ENCODE measurements around the gene RBM18.

Gene RBM18

DNA sequence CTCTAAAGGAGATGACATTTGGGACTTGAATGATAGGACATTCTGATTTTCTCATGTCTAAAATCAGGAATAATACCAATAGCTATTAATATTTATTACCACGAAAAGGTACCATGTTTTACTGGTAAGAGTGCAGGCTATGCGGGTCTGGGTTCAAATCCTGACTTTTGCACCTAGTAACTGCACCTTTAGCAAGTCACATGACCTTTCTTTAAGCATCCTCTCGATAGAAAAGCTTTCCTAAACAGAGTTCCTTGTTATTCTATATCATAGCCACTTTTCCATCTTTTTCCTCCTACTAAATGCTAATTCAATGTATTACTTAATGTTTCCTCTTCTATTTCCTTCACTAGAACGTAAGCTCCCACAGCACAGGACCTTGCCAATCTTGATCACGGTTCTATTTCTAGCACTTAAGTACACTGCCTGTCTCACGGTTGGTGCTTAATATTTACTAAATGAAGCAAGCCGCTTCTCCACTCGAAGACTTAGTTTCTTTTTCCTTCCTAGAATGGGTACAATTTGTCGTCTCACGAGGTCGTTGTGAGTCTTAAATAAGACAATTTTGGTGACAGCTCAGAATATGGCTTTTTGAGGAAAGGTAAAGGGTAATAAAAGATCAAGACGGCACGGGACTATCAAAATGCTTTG, 816 bp downstream of the RBM18 start:
- ChIA-PET POLR2A (ENCODE audit: low non-redundant PET) (no interaction called here), CTCF (interaction anchor here (0.6 to 1.9 kb wide), 3 partner anchors 91 to 835 kb away, joined by 3 to 7 read pairs (median 3); no protein-coding TSS in a partner anchor)
- TF ChIP-seq, protein P1, sequence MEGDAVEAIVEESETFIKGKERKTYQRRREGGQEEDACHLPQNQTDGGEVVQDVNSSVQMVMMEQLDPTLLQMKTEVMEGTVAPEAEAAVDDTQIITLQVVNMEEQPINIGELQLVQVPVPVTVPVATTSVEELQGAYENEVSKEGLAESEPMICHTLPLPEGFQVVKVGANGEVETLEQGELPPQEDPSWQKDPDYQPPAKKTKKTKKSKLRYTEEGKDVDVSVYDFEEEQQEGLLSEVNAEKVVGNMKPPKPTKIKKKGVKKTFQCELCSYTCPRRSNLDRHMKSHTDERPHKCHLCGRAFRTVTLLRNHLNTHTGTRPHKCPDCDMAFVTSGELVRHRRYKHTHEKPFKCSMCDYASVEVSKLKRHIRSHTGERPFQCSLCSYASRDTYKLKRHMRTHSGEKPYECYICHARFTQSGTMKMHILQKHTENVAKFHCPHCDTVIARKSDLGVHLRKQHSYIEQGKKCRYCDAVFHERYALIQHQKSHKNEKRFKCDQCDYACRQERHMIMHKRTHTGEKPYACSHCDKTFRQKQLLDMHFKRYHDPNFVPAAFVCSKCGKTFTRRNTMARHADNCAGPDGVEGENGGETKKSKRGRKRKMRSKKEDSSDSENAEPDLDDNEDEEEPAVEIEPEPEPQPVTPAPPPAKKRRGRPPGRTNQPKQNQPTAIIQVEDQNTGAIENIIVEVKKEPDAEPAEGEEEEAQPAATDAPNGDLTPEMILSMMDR (conservative IDR thresholded peaks at IDR 0.05; ENCODE audit: low read depth): no peak
- peak overlapping the region; percentile 88 for H3K27ac ChIP-seq
- no peak for DNase-seq (ENCODE audit: low spot score)

DNA sequence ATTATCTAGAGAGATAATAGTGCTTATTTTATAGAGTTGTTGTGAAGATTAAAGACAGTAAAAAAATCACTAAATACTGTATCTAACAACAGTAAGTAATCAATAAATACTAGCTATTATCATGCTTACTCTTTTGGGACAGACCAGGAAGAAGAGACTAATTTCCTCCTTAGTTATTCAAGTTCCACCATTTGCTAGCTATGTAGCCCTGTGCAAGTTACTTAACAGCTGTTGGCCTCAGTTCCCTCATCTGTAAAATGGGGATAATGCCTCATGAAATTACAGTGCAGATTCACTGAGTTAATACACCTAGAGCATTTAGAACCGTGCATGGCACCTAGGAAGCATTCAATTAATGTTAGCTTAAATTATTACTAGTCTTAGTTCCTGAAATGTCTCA, 2.6 kb downstream of the RBM18 start:
- TF ChIP-seq, protein P1 (conservative IDR thresholded peaks at IDR 0.05; ENCODE audit: low read depth): no peak
- DNase-seq (ENCODE audit: low spot score): no peak
- CTCF ChIA-PET: interaction anchor here (0.6 to 1.0 kb wide), 2 partner anchors 101 to 139 kb away, joined by 3 to 6 read pairs; no protein-coding TSS in a partner anchor
- no peak overlapping the region for H3K27ac ChIP-seq
- POLR2A ChIA-PET (ENCODE audit: low non-redundant PET): no interaction called here

DNA sequence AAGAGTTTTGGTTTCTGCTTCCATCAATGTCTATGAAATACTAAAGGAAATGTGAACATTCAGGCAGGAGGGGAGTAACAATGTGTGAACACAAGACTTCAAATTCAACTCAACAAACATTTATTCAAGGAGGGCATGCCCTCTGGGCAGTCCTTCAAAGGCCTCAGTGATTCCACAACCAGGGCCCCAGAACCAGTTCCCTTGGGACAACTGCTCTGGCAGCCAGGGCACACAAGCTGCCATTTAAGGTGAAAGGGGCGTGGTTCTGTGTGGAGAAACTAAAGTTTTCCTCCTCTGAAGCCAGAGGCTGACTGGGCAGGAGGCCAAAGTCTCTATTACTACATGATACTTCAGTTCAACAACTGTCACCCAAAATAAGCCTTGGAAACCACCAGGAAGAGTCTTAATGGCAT, 3.2 kb downstream of the RBM18 start:
- POLR2A ChIA-PET (ENCODE audit: low non-redundant PET): interaction anchor here (0.6 kb wide), 1 partner anchor 1362 kb away, joined by 3 read pairs; no protein-coding TSS in a partner anchor

DNA sequence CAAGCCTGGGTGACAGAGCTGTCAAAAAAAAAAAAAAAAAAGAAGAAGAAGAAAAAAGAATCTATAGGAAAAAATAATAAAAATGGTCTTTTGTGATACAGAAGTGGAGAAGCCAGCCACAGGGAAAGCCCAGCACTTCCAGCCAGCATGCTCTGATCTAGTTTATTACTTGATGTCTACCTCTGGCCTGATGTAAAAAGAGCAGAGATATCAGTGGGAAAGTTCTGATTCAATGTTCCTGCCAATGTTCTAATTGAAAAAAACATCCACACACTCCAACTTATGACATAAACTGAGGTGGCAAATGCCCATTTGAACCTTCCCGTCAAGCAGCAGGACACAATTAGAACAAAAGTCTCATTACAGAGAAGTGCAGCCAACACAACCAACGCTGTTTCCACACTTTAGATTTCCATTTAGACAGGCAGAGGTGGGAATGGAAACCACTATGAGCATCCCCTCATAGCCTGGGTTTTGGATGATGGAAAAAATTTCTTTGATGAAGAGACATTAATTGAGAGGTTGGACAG, 5.7 kb downstream of the RBM18 start:
- CTCF ChIA-PET: no interaction called here

More for the DNA sequence above, 3.2 kb downstream of the RBM18 start:
- no peak overlapping the region for H3K27ac ChIP-seq
- CTCF ChIA-PET: interaction anchor here (1.0 kb wide), 1 partner anchor 139 kb away, joined by 6 read pairs; no protein-coding TSS in a partner anchor
- peak; percentile 32 for DNase-seq (ENCODE audit: low spot score)
- TF ChIP-seq, protein P1 (conservative IDR thresholded peaks at IDR 0.05; ENCODE audit: low read depth): no peak

DNA sequence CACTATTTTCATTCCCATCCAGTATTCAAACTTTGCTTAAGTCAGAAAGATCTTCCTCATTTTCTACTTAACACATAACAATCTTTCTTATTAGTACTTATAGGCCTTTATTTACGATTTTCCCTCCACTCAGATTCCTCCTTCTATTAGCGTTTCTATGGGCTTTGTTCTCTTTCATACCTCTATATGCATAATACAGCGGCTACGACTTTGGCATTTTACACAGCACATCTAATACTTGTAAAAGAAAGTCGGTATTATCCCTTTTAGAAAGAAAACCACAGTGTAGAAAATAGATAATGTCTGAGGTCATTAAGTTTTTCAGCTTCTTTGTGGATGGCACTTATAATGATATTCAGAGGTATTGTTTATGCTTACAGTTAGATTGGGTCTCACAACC, 8.4 kb downstream of the RBM18 start:
- DNase-seq (ENCODE audit: low spot score): no peak
- ChIA-PET POLR2A (ENCODE audit: low non-redundant PET) (no interaction called here), CTCF (interaction anchor here (0.7 kb wide), 1 partner anchor 31 kb away, joined by 4 read pairs; no protein-coding TSS in a partner anchor)
- no peak overlapping the region for H3K27ac ChIP-seq
- TF ChIP-seq, protein P1 (conservative IDR thresholded peaks at IDR 0.05; ENCODE audit: low read depth): no peak

More for the DNA sequence above, 5.7 kb downstream of the RBM18 start:
- TF ChIP-seq, protein P1 (conservative IDR thresholded peaks at IDR 0.05; ENCODE audit: low read depth): no peak
- H3K27ac ChIP-seq: no peak overlapping the region
- no peak for DNase-seq (ENCODE audit: low spot score)
- POLR2A ChIA-PET (ENCODE audit: low non-redundant PET): no interaction called here

DNA sequence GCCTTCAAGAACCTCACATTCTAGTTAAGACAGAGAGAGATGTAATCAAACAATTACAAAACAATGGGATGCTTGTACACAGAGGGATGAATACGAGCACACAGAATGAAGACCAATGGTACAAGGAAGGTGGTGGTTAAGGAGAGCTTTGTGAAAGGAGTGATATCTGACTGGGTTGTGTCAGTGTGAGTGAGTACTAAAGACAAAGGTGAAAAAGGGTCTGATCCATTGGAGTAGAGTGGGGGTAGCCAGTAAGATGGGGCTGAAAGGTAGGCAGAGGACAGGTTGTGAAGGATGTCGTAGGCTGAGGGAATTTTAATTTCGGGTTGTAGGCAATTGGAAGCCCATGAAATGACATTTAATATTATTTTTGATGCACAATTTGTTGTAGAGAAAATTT, 9.9 kb downstream of the RBM18 start:
- ChIA-PET POLR2A (ENCODE audit: low non-redundant PET) (no interaction called here), CTCF (interaction anchor here (1.0 kb wide), 1 partner anchor 33 kb away, joined by 3 read pairs; no protein-coding TSS in a partner anchor)
- H3K27ac ChIP-seq: no peak overlapping the region
- no peak for DNase-seq (ENCODE audit: low spot score)
- TF ChIP-seq, protein P1 (conservative IDR thresholded peaks at IDR 0.05; ENCODE audit: low read depth): no peak

Measured in RWPE1 (cell line).